Activated CD8-positive, alpha-beta T cell treated with anti-CD3 and anti-CD28 coated beads for 36 hours (primary cell): ENCODE measurements around the gene METRN. TPM values are rescaled to one million over a fixed set of nuclear protein-coding genes. Genes with fewer than 3 reads are reported as not detected.

Experiments
- ATAC-seq: fragments of 200-7000 bp; cut with Tn5 transposase; one replicate; pipeline ENCODE4 v1.10.0; 2021; ENCODE audit warnings: mild to moderate bottlenecking, moderate library complexity
- CTCF ChIA-PET: fragments of 350-600 bp; sonication (Branson Sonifier 250); formaldehyde crosslinking; loops from one replicate; lab custom pipeline; 2021; ENCODE audit warnings: antibody characterized with exemption; lab: Charles Lee
- POLR2A ChIA-PET: fragments of 350-600 bp; sonication (Branson Sonifier 250); formaldehyde crosslinking; loops from one replicate; lab custom pipeline; 2021; ENCODE audit warnings: antibody characterized with exemption; lab: Charles Lee
- DNase-seq: peaks from one replicate; pipeline ENCODE4 v3.0.0-alpha.2; 2020
- H3K27ac Mint-ChIP-seq: one replicate; pipeline ENCODE4 v1.8.0; 2021; ENCODE audit warnings: mild to moderate bottlenecking, mixed read lengths
- H3K27me3 Mint-ChIP-seq: one replicate; pipeline ENCODE4 v1.8.0; 2021; ENCODE audit warnings: mixed read lengths
- H3K36me3 Mint-ChIP-seq: one replicate; pipeline ENCODE4 v1.8.0; 2021; ENCODE audit warnings: low read depth, mixed read lengths
- H3K4me1 Mint-ChIP-seq: one replicate; pipeline ENCODE4 v1.8.0; 2021; ENCODE audit warnings: low read depth, mixed read lengths
- H3K4me3 Mint-ChIP-seq: one replicate; pipeline ENCODE4 v1.8.0; 2021; ENCODE audit warnings: mild to moderate bottlenecking, moderate library complexity, mixed read lengths
- H3K9me3 Mint-ChIP-seq: one replicate; pipeline ENCODE4 v1.8.0; 2021; ENCODE audit warnings: mixed read lengths
- CTCF ChIP-seq: fragments of 200-600 bp; IDR thresholded peaks from one replicate; pipeline ENCODE4 v1.8.0; 2022; ENCODE audit warnings: antibody characterized with exemption, mild to moderate bottlenecking
- intact Hi-C: fragments of 100-400 bp; cut with micrococcal nuclease; formaldehyde crosslinking; loops from one replicate; pipeline ENCODE4 v1.10.0; 2022
- total RNA-seq, 2 experiments: library from RNA; stranded (reverse); gene quantifications; one replicate each; pipeline ENCODE4 v1.2.3, GENCODE V29; 2021

Gene METRN
- total RNA-seq, 2 experiments from 2014 or later = 37.2 to 43.1 TPM

- Mint-ChIP-seq H3K27me3 (peaks cover 4% of the 10 kb centered on the region), H3K9me3 (no peaks in the 10 kb centered on the region), H3K4me3 (no peak overlapping the region), H3K27ac (no peak overlapping the region), H3K36me3 (no peaks in the 10 kb centered on the region), H3K4me1 (no peaks in the 10 kb centered on the region)
- DNase-seq = no peak
- no peak for TF ChIP-seq CTCF
- POLR2A ChIA-PET = no interaction called here
- CTCF ChIA-PET = no interaction called here
- ATAC-seq = no peak
- intact Hi-C loops = no loop called here
These were observed 47.0 kb downstream of the METRN start for GRCh38 chr16:761625-762513.

GRCh38 chr16:762595-763268, 47.8 kb downstream of the METRN start:
- peaks cover 1% of the 10 kb centered on the region for H3K27me3 Mint-ChIP-seq
- CTCF ChIA-PET = no interaction called here
- ATAC-seq (no peak), DNase-seq (no peak)
- H3K36me3 Mint-ChIP-seq = no peaks in the 10 kb centered on the region
- intact Hi-C loops = no loop called here
- POLR2A ChIA-PET = no interaction called here
- H3K4me1 Mint-ChIP-seq = no peaks in the 10 kb centered on the region
- H3K9me3 Mint-ChIP-seq = no peaks in the 10 kb centered on the region
- no peak overlapping the region for H3K27ac Mint-ChIP-seq
- TF ChIP-seq CTCF = no peak
- H3K4me3 Mint-ChIP-seq = no peak overlapping the region

- no peaks in the 10 kb centered on the region for H3K4me1 Mint-ChIP-seq
- H3K9me3 Mint-ChIP-seq = no peaks in the 10 kb centered on the region
- H3K4me3 Mint-ChIP-seq = no peak overlapping the region
- H3K36me3 Mint-ChIP-seq = no peaks in the 10 kb centered on the region
- DNase-seq = no peak
- TF ChIP-seq CTCF = no peak
- no peak for ATAC-seq
- H3K27me3 Mint-ChIP-seq = no peaks in the 10 kb centered on the region
- intact Hi-C loops = no loop called here
- no peak overlapping the region for H3K27ac Mint-ChIP-seq
- ChIA-PET POLR2A (no interaction called here), CTCF (no interaction called here)
These were observed 48.7 kb downstream of the METRN start for GRCh38 chr16:763369-764183.

GRCh38 chr16:764184-764750, 49.3 kb downstream of the METRN start:
- Mint-ChIP-seq H3K36me3 (no peaks in the 10 kb centered on the region), H3K27me3 (no peaks in the 10 kb centered on the region), H3K4me3 (no peak overlapping the region), H3K27ac (no peak overlapping the region), H3K4me1 (no peaks in the 10 kb centered on the region), H3K9me3 (no peaks in the 10 kb centered on the region)
- CTCF ChIA-PET = no interaction called here
- POLR2A ChIA-PET = no interaction called here
- intact Hi-C loops = no loop called here
- ATAC-seq = no peak
- no peak for TF ChIP-seq CTCF
- no peak for DNase-seq
